Measurements from ENCODE around the gene CDC26.

Gene CDC26

DNA sequence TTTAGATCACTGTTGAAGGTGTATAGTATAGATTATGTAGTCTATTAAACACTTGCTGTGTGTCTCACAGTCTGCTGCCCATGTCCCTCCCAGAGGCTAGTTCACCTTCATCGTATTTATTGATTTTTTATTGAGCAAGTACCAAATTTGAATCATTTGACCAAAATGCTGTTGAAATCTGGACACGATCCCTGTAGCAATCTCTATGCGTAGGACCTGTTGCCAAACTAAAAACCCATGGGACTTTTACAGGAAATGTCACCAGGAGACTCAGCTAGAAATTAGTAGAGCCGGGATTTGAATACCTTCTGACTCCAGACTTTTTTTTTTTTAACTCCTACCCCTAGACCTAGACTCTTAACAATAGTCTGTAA, 36.5 kb downstream of the CDC26 start:
- TF ChIP-seq, protein P1, sequence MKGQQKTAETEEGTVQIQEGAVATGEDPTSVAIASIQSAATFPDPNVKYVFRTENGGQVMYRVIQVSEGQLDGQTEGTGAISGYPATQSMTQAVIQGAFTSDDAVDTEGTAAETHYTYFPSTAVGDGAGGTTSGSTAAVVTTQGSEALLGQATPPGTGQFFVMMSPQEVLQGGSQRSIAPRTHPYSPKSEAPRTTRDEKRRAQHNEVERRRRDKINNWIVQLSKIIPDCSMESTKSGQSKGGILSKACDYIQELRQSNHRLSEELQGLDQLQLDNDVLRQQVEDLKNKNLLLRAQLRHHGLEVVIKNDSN (IDR thresholded peaks at IDR 0.05): no peak
- TF ChIP-seq YY1 (IDR thresholded peaks at IDR 0.05; ENCODE audit: low read depth): no peak
- no peak for TF ChIP-seq TAF1 (IDR thresholded peaks at IDR 0.05; ENCODE audit: low read depth)
- TF ChIP-seq, protein P2, sequence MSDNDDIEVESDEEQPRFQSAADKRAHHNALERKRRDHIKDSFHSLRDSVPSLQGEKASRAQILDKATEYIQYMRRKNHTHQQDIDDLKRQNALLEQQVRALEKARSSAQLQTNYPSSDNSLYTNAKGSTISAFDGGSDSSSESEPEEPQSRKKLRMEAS (IDR thresholded peaks at IDR 0.05): no peak
- no peak for TF ChIP-seq CREB1 (IDR thresholded peaks at IDR 0.05; ENCODE audit: low read depth)
- no peak for TF ChIP-seq RAD21 (IDR thresholded peaks at IDR 0.05; ENCODE audit: low read depth)
- no peak for TF ChIP-seq ZBTB7A (IDR thresholded peaks at IDR 0.05; ENCODE audit: low read depth)
- no peak for TF ChIP-seq NFIC (IDR thresholded peaks at IDR 0.05)
- TF ChIP-seq FOXM1 (IDR thresholded peaks at IDR 0.05; ENCODE audit: borderline replicate concordance, low read depth): no peak
- no peak for TF ChIP-seq TCF12 (IDR thresholded peaks at IDR 0.05; ENCODE audit: low read depth)
- TF ChIP-seq TEAD4 (IDR thresholded peaks at IDR 0.05): no peak
- no peak for TF ChIP-seq EP300 (IDR thresholded peaks at IDR 0.05; ENCODE audit: borderline replicate concordance)
- TF ChIP-seq CEBPB (IDR thresholded peaks at IDR 0.05): no peak
- TF ChIP-seq, protein P3, sequence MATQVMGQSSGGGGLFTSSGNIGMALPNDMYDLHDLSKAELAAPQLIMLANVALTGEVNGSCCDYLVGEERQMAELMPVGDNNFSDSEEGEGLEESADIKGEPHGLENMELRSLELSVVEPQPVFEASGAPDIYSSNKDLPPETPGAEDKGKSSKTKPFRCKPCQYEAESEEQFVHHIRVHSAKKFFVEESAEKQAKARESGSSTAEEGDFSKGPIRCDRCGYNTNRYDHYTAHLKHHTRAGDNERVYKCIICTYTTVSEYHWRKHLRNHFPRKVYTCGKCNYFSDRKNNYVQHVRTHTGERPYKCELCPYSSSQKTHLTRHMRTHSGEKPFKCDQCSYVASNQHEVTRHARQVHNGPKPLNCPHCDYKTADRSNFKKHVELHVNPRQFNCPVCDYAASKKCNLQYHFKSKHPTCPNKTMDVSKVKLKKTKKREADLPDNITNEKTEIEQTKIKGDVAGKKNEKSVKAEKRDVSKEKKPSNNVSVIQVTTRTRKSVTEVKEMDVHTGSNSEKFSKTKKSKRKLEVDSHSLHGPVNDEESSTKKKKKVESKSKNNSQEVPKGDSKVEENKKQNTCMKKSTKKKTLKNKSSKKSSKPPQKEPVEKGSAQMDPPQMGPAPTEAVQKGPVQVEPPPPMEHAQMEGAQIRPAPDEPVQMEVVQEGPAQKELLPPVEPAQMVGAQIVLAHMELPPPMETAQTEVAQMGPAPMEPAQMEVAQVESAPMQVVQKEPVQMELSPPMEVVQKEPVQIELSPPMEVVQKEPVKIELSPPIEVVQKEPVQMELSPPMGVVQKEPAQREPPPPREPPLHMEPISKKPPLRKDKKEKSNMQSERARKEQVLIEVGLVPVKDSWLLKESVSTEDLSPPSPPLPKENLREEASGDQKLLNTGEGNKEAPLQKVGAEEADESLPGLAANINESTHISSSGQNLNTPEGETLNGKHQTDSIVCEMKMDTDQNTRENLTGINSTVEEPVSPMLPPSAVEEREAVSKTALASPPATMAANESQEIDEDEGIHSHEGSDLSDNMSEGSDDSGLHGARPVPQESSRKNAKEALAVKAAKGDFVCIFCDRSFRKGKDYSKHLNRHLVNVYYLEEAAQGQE (IDR thresholded peaks at IDR 0.05; ENCODE audit: low read depth): no peak
- TF ChIP-seq EGR1 (IDR thresholded peaks at IDR 0.05): no peak

DNA sequence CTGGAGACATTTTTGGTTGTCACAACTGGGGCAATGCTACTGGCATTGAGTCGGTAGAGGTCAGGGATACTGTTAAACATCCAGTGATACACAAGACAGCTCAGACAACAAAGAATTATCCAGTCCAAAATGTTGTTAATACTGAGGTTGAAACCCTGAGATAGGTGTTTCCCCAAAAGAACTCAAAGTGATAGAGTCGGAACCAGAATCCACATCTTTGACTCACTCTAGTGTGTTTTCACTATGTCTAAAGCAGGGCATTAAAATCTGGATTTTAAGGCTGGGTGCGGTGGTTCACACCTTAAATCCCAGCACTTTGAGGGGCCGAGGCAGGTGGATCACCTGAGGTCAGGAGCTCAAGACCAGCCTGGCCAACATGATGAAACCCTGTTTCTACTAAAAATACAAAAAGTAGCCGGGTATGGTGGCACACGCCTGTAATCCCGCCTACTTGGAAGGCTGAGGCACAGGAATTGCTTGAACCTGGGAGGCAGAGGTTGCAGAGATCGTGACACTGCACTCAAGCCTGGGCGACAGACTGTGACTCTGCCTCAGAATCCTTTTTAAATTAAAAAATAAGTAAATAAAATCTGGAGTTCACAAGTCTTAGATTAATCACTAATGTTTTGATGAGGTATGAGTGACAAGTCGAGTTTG, 37.0 kb downstream of the CDC26 start:
- TF ChIP-seq TCF12 (IDR thresholded peaks at IDR 0.05; ENCODE audit: low read depth): no peak
- no peak for TF ChIP-seq TAF1 (IDR thresholded peaks at IDR 0.05; ENCODE audit: low read depth)
- TF ChIP-seq, protein P3 (IDR thresholded peaks at IDR 0.05; ENCODE audit: low read depth): no peak
- no peak for TF ChIP-seq ZBTB7A (IDR thresholded peaks at IDR 0.05; ENCODE audit: low read depth)
- no peak for TF ChIP-seq EGR1 (IDR thresholded peaks at IDR 0.05)
- TF ChIP-seq TEAD4 (IDR thresholded peaks at IDR 0.05): no peak
- TF ChIP-seq RAD21 (IDR thresholded peaks at IDR 0.05; ENCODE audit: low read depth): no peak
- TF ChIP-seq, protein P2 (IDR thresholded peaks at IDR 0.05): no peak
- TF ChIP-seq CEBPB (IDR thresholded peaks at IDR 0.05): no peak
- TF ChIP-seq YY1 (IDR thresholded peaks at IDR 0.05; ENCODE audit: low read depth): no peak
- TF ChIP-seq NFIC (IDR thresholded peaks at IDR 0.05): no peak
- TF ChIP-seq, protein P1 (IDR thresholded peaks at IDR 0.05): no peak
- no peak for TF ChIP-seq EP300 (IDR thresholded peaks at IDR 0.05; ENCODE audit: borderline replicate concordance)
- TF ChIP-seq FOXM1 (IDR thresholded peaks at IDR 0.05; ENCODE audit: borderline replicate concordance, low read depth): no peak
- no peak for TF ChIP-seq CREB1 (IDR thresholded peaks at IDR 0.05; ENCODE audit: low read depth)

DNA sequence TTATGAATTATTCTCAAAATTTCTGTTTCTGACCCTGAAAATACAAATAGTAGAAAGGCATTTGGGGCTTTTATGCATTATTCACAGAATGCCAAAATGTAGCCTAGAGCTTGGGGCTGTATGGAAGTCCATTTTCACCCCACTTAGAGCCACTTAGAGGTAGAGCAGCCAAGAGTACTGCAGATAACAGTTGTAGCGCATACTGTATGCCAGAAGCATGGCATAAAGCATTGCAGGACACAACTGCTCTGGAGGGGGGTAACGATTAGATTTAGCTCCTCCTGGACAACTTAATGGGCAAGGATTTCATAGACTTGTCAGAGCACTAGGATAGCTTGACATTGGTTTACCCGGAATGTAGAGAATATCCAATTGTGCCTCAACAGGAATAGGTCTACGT, 38.3 kb downstream of the CDC26 start:
- TF ChIP-seq TEAD4 (IDR thresholded peaks at IDR 0.05) (no peak), TAF1 (IDR thresholded peaks at IDR 0.05; ENCODE audit: low read depth) (no peak), RAD21 (IDR thresholded peaks at IDR 0.05; ENCODE audit: low read depth) (no peak), CEBPB (IDR thresholded peaks at IDR 0.05) (no peak), CREB1 (IDR thresholded peaks at IDR 0.05; ENCODE audit: low read depth) (no peak), EGR1 (IDR thresholded peaks at IDR 0.05) (no peak), TCF12 (IDR thresholded peaks at IDR 0.05; ENCODE audit: low read depth) (no peak), FOXM1 (IDR thresholded peaks at IDR 0.05; ENCODE audit: borderline replicate concordance, low read depth) (no peak), YY1 (IDR thresholded peaks at IDR 0.05; ENCODE audit: low read depth) (no peak), ZBTB7A (IDR thresholded peaks at IDR 0.05; ENCODE audit: low read depth) (no peak), NFIC (IDR thresholded peaks at IDR 0.05) (no peak), EP300 (IDR thresholded peaks at IDR 0.05; ENCODE audit: borderline replicate concordance) (no peak)
- TF ChIP-seq, protein P1 (IDR thresholded peaks at IDR 0.05): no peak
- TF ChIP-seq, protein P2 (IDR thresholded peaks at IDR 0.05): no peak
- TF ChIP-seq, protein P3 (IDR thresholded peaks at IDR 0.05; ENCODE audit: low read depth): no peak

All from Ishikawa (cell line).